ENCODE measurements around the gene CDH4.

The CDH4 gene

DNA sequence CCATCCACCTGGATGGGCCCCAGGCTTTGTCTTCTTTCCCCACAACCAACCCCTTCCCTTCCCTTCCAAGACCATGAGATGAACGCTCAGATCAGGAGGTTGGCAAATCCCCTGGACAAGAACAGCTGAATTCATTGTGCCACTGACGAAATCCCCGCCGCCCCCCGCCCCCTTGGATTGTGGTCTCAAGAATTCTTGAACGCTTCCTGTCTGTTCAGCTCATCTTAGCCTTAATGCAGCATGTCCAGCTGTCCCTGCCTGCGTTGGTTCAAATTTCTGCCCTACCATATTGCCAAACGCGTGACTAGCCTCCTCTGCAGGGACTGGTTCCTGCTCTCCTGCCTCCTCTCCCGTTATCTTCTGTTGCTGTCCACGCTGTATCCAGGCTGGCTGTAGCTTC lies 133.2 kb downstream of the CDH4 start:
- Mint-ChIP-seq H3K4me1 (ENCODE audit: low read depth) (no peaks in the 10 kb centered on the region), H3K27ac (no peak overlapping the region), H3K4me3 (no peak overlapping the region), H3K27me3 (ENCODE audit: low read depth) (no peaks in the 10 kb centered on the region), H3K36me3 (ENCODE audit: low read depth) (no peaks in the 10 kb centered on the region), H3K9me3 (peaks cover 4% of the 10 kb centered on the region)
- no peak for DNase-seq (ENCODE audit: low spot score)

DNA sequence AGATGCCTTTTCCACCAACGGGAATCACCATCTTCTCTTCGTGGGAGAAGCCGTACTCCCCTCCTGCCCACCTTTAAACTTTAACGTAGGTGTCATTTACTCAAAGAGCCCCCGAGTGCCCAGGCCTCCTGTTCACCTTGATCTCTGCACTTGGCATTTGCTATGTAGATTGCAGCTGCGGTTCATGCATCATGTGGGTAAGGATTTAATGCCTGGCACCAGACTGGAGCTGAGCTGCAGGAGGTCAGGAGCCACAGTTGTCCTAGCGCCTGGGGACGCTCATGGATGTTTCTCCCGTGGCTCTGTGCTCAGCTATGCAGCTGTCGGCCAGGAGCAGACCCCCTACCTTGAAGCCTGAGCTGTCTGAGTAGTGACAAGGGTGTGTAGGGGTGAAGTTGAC lies 133.7 kb downstream of the CDH4 start:
- Mint-ChIP-seq H3K27me3 (ENCODE audit: low read depth) (no peaks in the 10 kb centered on the region), H3K9me3 (peaks cover 4% of the 10 kb centered on the region), H3K36me3 (ENCODE audit: low read depth) (no peaks in the 10 kb centered on the region), H3K4me1 (ENCODE audit: low read depth) (no peaks in the 10 kb centered on the region), H3K27ac (no peak overlapping the region), H3K4me3 (no peak overlapping the region)
- DNase-seq (ENCODE audit: low spot score): no peak

DNA sequence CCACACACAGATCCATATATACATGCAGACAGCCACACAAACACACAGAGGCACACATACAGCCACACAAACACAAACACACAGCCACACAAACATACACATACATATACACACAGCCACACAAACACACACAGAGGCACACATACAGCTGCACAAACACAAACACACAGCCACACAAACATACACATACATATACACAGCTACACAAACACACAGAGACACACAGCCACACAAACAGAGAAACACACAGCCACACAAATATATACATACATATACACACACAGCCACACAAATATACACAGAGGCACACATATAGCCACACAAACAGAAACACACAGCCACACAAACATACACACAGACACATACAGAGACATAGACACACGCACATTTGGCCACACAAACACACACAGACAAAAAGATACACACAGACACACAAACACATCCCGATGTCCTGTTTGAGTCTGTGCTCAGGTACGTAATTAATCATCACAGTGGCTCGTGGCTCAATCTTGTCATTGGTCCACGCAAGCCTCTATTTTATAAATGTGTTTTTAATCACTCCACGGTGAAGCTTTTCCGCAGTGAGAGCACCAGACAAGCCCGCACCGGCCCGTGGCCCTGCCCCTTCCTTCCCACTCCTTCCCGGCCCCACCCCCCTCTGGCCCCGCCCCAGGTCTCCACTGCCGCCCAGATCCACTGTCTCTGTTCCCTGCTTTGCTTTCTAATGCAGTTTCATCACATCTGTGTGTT lies 135.3 kb downstream of the CDH4 start:
- H3K27ac Mint-ChIP-seq: no peak overlapping the region
- H3K27me3 Mint-ChIP-seq (ENCODE audit: low read depth): no peaks in the 10 kb centered on the region
- H3K4me1 Mint-ChIP-seq (ENCODE audit: low read depth): no peaks in the 10 kb centered on the region
- no peak overlapping the region for H3K4me3 Mint-ChIP-seq
- no peak for DNase-seq (ENCODE audit: low spot score)
- no peaks in the 10 kb centered on the region for H3K36me3 Mint-ChIP-seq (ENCODE audit: low read depth)
- peaks cover 4% of the 10 kb centered on the region for H3K9me3 Mint-ChIP-seq

DNA sequence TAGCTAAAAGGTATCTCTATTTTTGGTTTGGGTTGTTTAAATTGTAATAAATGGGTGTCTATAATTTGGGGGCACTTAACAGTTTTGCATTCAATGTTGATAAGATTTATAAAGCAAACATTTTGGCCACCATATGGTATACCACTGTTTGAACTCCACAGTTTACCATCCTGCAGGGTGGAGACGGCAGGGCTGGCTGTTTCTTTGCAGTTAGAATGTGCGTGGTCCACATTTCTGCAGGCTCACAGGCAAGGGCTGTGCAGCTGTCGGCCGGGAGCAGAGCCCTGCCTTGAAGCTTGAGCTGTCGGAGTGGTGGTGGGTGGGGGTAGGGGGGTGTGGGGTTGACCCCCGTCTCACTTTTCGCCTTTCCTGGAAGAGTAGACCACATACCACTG lies 135.9 kb downstream of the CDH4 start:
- Mint-ChIP-seq H3K9me3 (peaks cover 4% of the 10 kb centered on the region), H3K27me3 (ENCODE audit: low read depth) (no peaks in the 10 kb centered on the region), H3K36me3 (ENCODE audit: low read depth) (no peaks in the 10 kb centered on the region), H3K4me1 (ENCODE audit: low read depth) (no peaks in the 10 kb centered on the region), H3K27ac (no peak overlapping the region), H3K4me3 (no peak overlapping the region)
- DNase-seq (ENCODE audit: low spot score): no peak

DNA sequence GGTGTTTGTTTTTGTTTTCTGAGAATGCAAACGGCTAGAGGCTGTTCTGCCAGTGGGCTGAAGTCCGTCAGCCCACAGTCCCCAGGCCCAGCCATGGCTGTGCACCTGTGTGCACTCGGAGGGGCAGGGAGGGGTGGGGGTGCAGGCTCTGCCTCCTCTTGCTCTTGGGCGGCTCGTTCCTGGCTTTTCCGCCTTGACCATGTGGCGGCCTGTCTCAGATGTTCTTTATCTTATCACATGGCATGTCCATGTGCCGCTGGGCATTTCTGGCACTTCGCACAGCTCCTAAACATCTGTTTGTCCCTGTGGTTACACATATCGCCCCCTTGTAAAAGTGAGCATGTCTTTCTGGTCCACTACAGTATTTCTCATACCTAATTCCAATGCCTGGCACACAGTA lies 137.0 kb downstream of the CDH4 start:
- Mint-ChIP-seq H3K27me3 (ENCODE audit: low read depth) (no peaks in the 10 kb centered on the region), H3K4me1 (ENCODE audit: low read depth) (no peaks in the 10 kb centered on the region), H3K9me3 (peaks cover 4% of the 10 kb centered on the region), H3K36me3 (ENCODE audit: low read depth) (no peaks in the 10 kb centered on the region), H3K4me3 (no peak overlapping the region), H3K27ac (no peak overlapping the region)
- DNase-seq (ENCODE audit: low spot score): no peak

DNA sequence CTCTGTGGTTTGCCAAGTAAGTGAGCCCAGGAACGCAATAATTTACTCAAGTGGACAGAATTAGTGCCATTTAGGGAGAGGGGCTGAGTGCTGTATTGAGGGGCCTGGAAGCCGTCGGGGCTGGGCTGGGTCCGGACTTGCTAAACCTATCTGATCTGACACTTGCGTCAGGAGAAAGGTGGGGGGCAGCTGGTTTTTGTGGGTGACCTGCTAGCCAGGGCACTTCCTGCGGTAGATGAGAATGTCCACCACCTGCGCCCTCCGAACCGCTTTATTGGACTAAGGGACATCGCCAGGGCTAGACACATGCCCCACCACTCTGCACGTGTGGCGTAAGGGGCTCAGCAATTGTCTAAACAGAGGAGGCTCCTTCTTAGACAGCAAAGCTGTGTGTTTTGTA lies 139.1 kb downstream of the CDH4 start:
- DNase-seq (ENCODE audit: low spot score): no peak
- no peak overlapping the region for H3K27ac Mint-ChIP-seq
- no peaks in the 10 kb centered on the region for H3K36me3 Mint-ChIP-seq (ENCODE audit: low read depth)
- H3K27me3 Mint-ChIP-seq (ENCODE audit: low read depth): no peaks in the 10 kb centered on the region
- H3K9me3 Mint-ChIP-seq: peaks cover 4% of the 10 kb centered on the region
- H3K4me3 Mint-ChIP-seq: no peak overlapping the region
- H3K4me1 Mint-ChIP-seq (ENCODE audit: low read depth): no peaks in the 10 kb centered on the region

DNA sequence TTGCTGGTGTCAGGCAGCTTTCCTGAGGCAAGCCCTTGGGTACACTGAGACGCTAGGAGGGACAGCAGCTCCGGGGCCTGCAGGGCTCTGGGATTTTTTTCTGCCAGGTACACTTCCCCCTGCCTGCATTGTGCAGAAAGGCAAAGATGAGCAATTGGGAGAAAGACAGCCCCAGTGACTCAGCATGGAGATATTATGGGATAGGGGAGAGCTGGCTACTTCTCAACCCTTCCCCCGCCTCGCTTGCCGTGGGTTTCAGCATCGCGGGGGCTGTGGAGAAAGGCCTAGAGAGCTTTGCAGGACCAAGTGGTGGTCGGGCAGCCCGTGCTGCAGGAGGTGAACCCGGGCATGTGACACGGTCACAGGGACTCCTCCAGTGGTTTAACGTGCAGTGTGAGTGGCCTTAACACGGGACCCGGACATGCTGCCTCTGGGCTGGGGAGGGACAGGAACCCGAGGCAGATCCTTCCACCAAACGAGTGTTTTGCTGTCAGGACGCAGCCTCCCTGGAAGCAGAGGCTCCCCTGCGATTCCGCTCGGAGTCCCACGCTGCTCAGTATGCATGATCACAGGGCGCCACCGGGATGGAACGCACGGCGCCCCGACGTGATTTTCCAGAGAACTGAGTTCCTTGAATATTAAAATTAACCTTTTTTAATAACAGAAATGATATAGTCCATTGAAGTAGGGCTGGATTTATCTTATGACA lies 139.9 kb downstream of the CDH4 start:
- Mint-ChIP-seq H3K9me3 (peaks cover 4% of the 10 kb centered on the region), H3K4me1 (ENCODE audit: low read depth) (no peaks in the 10 kb centered on the region), H3K27me3 (ENCODE audit: low read depth) (no peaks in the 10 kb centered on the region), H3K4me3 (no peak overlapping the region), H3K27ac (no peak overlapping the region), H3K36me3 (ENCODE audit: low read depth) (no peaks in the 10 kb centered on the region)
- no peak for DNase-seq (ENCODE audit: low spot score)

DNA sequence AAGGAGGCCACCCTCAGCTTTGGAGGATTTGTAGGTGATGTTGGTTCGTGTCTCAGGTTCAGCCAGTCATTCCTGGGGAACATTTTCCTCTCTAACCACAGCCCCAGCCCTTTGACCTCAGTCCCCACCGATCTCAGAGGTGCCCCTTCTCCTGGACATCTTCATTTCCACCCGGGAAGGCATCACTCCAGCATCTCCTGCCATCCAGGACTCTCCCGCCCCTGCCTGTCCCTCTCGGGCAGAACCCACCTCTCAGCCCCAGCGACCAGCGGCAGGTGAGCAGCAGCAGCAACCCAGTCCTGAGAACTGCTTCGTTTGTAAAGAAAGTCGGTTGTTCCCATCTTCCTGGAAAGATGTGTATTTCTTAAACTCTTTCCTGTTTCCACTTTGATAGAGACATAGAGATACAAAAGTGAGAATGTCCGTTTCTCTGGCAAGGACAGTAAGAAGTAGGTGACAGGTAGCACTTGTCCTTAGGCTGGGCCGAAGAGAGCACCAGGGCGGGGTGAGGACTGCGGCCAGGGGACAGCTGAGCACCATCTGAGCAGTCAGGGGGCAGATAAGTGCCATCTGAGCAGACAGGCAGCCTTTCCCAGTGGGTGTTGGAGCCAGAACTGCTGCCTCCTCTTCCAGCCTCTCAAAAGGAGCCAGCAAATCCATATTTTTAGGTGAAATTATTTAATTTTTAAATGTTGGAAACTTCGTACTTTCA lies 142.2 kb downstream of the CDH4 start:
- no peaks in the 10 kb centered on the region for H3K36me3 Mint-ChIP-seq (ENCODE audit: low read depth)
- no peaks in the 10 kb centered on the region for H3K27me3 Mint-ChIP-seq (ENCODE audit: low read depth)
- no peaks in the 10 kb centered on the region for H3K4me1 Mint-ChIP-seq (ENCODE audit: low read depth)
- no peak overlapping the region for H3K4me3 Mint-ChIP-seq
- no peak overlapping the region for H3K27ac Mint-ChIP-seq
- peaks cover 4% of the 10 kb centered on the region for H3K9me3 Mint-ChIP-seq
- DNase-seq (ENCODE audit: low spot score): no peak

DNA sequence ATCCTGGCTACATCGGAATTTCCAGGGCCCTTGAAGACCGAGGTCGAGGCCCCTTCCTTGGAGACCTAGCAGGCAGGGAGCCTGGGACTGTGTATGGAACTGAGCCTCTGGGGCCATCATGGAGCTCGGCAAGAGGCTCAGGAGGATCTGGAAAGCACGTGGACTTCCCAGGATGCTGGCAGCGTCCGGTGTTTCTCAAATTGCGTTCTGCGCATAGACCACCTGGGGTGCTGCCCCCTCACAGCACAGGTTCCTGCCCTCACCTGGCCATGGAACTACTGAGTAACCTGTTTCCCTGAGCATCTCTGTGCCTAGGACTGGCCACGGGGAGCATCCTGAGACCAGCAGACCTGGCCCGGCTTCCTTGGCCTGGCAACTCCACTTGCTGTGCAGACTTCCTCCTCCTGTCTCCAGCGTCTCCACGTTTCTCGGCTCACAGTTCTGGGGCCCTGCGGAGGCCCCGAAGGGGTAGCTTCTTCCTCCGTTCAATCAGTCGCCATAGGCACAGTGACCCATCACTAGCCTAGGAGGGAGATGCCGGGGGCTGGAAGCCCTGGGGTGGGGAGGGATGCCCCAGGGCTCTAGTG lies 144.3 kb downstream of the CDH4 start:
- Mint-ChIP-seq H3K9me3 (peaks cover 4% of the 10 kb centered on the region), H3K27ac (no peak overlapping the region), H3K4me1 (ENCODE audit: low read depth) (no peaks in the 10 kb centered on the region), H3K27me3 (ENCODE audit: low read depth) (no peaks in the 10 kb centered on the region), H3K36me3 (ENCODE audit: low read depth) (no peaks in the 10 kb centered on the region), H3K4me3 (no peak overlapping the region)
- DNase-seq (ENCODE audit: low spot score): no peak

DNA sequence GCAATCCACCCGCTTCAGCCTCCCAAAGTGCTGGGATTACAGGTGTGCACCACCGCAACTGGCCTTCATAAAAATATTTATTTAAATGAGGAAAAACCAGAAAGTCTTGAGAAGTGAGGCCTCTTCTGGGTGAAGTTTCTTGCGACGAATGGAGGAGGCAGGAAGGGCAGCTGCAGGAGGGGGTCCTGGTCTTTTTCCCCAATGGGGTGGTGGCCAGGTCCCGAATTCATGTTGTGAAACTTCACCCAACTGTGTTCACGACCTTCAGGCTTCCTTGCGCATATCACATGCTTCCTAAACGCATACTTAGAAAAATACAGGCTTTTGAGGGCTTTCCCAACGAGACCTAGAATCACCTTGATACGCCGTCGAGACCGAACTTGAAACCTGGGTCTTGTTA lies 145.1 kb downstream of the CDH4 start:
- no peaks in the 10 kb centered on the region for H3K4me1 Mint-ChIP-seq (ENCODE audit: low read depth)
- no peak overlapping the region for H3K27ac Mint-ChIP-seq
- no peaks in the 10 kb centered on the region for H3K9me3 Mint-ChIP-seq
- no peaks in the 10 kb centered on the region for H3K27me3 Mint-ChIP-seq (ENCODE audit: low read depth)
- DNase-seq (ENCODE audit: low spot score): no peak
- H3K4me3 Mint-ChIP-seq: no peak overlapping the region
- H3K36me3 Mint-ChIP-seq (ENCODE audit: low read depth): no peaks in the 10 kb centered on the region

DNA sequence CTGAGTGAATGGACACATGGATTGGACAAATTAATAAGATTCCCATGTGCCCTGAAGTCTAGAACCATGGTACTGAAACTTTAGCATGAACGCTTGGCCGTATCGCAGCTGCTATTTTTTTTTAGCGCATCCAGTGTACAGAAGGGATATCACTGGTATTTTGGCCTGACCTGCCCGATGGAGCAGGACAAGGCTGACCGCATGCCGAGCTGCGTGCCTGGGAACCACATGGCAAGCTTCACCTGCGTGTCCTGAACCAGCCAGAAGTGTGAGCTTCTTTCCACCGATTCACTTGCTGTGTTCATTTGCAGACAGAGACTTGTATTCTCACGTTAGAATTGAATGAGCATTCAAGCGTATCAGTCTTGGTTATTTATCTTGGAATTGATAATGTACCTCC lies 145.7 kb downstream of the CDH4 start:
- Mint-ChIP-seq H3K36me3 (ENCODE audit: low read depth) (no peaks in the 10 kb centered on the region), H3K27ac (no peak overlapping the region), H3K4me1 (ENCODE audit: low read depth) (no peaks in the 10 kb centered on the region), H3K9me3 (no peaks in the 10 kb centered on the region), H3K27me3 (ENCODE audit: low read depth) (no peaks in the 10 kb centered on the region), H3K4me3 (no peak overlapping the region)
- no peak for DNase-seq (ENCODE audit: low spot score)

DNA sequence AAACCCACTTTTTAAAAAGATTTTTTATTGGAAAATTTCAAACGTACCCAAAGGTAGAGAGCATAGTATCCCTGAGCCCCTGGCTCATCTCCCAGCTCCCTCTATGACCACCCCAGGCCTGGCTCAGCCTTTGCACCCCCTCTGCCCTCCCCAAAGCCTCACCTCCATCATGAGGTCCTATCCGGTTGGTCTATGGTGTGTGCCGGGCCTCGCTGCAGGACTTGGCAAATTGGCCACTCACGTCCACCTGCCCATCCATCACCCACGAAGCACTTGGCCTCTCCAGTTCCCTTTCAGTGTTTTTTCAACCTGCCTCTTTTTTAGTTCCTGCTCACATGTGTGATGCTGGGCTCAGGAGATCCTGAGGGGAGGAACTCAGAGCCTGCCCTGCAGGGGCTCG lies 147.4 kb downstream of the CDH4 start:
- Mint-ChIP-seq H3K36me3 (ENCODE audit: low read depth) (no peaks in the 10 kb centered on the region), H3K27me3 (ENCODE audit: low read depth) (no peaks in the 10 kb centered on the region), H3K9me3 (no peaks in the 10 kb centered on the region), H3K27ac (no peak overlapping the region), H3K4me3 (no peak overlapping the region), H3K4me1 (ENCODE audit: low read depth) (no peaks in the 10 kb centered on the region)
- DNase-seq (ENCODE audit: low spot score): no peak

DNA sequence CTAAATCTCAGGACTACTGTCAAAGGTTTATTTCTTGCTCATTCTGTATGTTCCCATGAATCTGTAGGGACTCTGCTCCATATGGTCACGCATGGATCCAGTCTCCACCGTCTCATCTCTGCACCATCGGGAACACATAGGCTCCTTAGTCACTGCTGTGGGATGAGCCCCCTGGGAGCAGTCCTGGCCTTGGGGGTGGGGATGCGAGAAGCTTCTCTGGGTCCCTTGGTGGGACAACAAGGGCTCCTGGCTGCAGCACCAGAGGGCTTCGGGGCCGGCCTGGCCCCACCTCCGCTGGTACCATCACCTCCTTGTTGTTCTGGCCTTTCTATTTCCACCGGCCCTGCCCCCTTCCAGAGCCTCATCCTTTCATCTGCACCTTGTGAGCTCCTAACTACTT lies 148.4 kb downstream of the CDH4 start:
- no peak overlapping the region for H3K4me3 Mint-ChIP-seq
- no peaks in the 10 kb centered on the region for H3K4me1 Mint-ChIP-seq (ENCODE audit: low read depth)
- H3K9me3 Mint-ChIP-seq: no peaks in the 10 kb centered on the region
- H3K27me3 Mint-ChIP-seq (ENCODE audit: low read depth): no peaks in the 10 kb centered on the region
- DNase-seq (ENCODE audit: low spot score): no peak
- H3K36me3 Mint-ChIP-seq (ENCODE audit: low read depth): no peaks in the 10 kb centered on the region
- no peak overlapping the region for H3K27ac Mint-ChIP-seq

DNA sequence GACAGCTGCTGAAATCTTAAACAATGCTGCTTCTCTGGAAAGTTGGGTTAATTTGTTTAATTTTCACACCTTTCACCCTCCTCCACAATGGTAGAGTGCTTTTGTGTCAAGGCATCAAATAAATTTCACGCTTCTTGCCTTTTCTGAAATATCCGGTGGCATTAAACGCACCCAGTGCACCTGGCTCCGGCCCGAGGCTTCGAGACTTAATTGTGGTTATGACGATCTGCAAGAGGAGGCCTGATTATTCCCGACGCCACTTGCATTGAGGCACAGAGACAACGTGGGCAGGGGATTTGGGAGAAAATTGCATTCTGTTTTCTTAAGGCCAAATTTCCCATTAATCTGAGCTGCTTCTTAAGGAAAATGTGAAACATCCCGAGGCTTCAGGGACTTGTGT lies 152.2 kb downstream of the CDH4 start:
- Mint-ChIP-seq H3K9me3 (peaks cover 8% of the 10 kb centered on the region), H3K36me3 (ENCODE audit: low read depth) (no peaks in the 10 kb centered on the region), H3K27me3 (ENCODE audit: low read depth) (no peaks in the 10 kb centered on the region), H3K27ac (no peak overlapping the region), H3K4me1 (ENCODE audit: low read depth) (no peaks in the 10 kb centered on the region), H3K4me3 (no peak overlapping the region)
- DNase-seq (ENCODE audit: low spot score): no peak
